Mesothelial cell of epicardium (in vitro differentiated cells): ENCODE data around the gene MFN2. TPM values are rescaled to one million over a fixed set of nuclear protein-coding genes. Genes with fewer than 3 reads are reported as not detected.
A peak's percentile ranks its signal among the peaks of the same experiment; 100 is the strongest.

Experiments used
- DNase-seq, 2 experiments: peaks; one replicate each; pipeline ENCODE4 v3.0.0; 2021; ENCODE audit warnings: low spot score in 2 of 2; ENCODE audit not compliant: unreplicated experiment in 2 of 2
- H3K27ac Mint-ChIP-seq: 2 replicates; pipeline ENCODE4 v1.8.0; 2021; ENCODE audit warnings: mixed read lengths
- H3K27me3 Mint-ChIP-seq: 2 replicates; pipeline ENCODE4 v1.8.0; 2021; ENCODE audit warnings: low read depth, mixed read lengths
- H3K36me3 Mint-ChIP-seq: 2 replicates; pipeline ENCODE4 v1.8.0; 2021; ENCODE audit warnings: mixed read lengths
- H3K4me1 Mint-ChIP-seq: 2 replicates; pipeline ENCODE4 v1.8.0; 2021; ENCODE audit warnings: mixed read lengths
- H3K4me3 Mint-ChIP-seq: 2 replicates; pipeline ENCODE4 v1.8.0; 2021; ENCODE audit warnings: mild to moderate bottlenecking, moderate library complexity, mixed read lengths
- H3K9me3 Mint-ChIP-seq: 2 replicates; pipeline ENCODE4 v1.8.0; 2021; ENCODE audit warnings: mixed read lengths
- CTCF ChIP-seq: fragments of 200-600 bp; sonication (generic); IDR thresholded peaks from one replicate; pipeline ENCODE4 v1.5.0; 2021; ENCODE audit warnings: antibody characterized with exemption; ENCODE audit not compliant: unreplicated experiment
- total RNA-seq: library from RNA; stranded (reverse); gene quantifications from 3 replicates; pipeline ENCODE4 v1.2.1, GENCODE V29; 2021

MFN2 gene
- total RNA-seq, 1 donor from 2014 or later: 53.7 TPM

- peaks cover 12% of the 10 kb centered on the region for H3K4me1 Mint-ChIP-seq
- H3K9me3 Mint-ChIP-seq: no peaks in the 10 kb centered on the region
- no peak for DNase-seq
- TF ChIP-seq CTCF: no peak
- peaks cover 31% of the 10 kb centered on the region for H3K36me3 Mint-ChIP-seq
- peak overlapping the region; percentile 59 for H3K27ac Mint-ChIP-seq
- no peak overlapping the region for H3K4me3 Mint-ChIP-seq
- H3K27me3 Mint-ChIP-seq: no peaks in the 10 kb centered on the region
Observed at GRCh38 chr1:11946647-11947046, 33.6 kb upstream of the MFN2 start.

- Mint-ChIP-seq H3K27me3 (no peaks in the 10 kb centered on the region), H3K9me3 (no peaks in the 10 kb centered on the region), H3K36me3 (peaks cover 40% of the 10 kb centered on the region), H3K27ac (no peak overlapping the region), H3K4me1 (peaks cover 9% of the 10 kb centered on the region), H3K4me3 (no peak overlapping the region)
- DNase-seq: no peak
- no peak for TF ChIP-seq CTCF
Observed at GRCh38 chr1:11948822-11949458, 31.3 kb upstream of the MFN2 start.

GRCh38 chr1:11951901-11952300, 28.3 kb upstream of the MFN2 start:
- Mint-ChIP-seq H3K27ac (no peak overlapping the region), H3K36me3 (peaks cover 33% of the 10 kb centered on the region), H3K27me3 (no peaks in the 10 kb centered on the region), H3K4me1 (no peaks in the 10 kb centered on the region), H3K4me3 (no peak overlapping the region), H3K9me3 (no peaks in the 10 kb centered on the region)
- DNase-seq: no peak
- no peak for TF ChIP-seq CTCF

GRCh38 chr1:11952455-11953109, 27.7 kb upstream of the MFN2 start:
- Mint-ChIP-seq H3K27ac (no peak overlapping the region), H3K27me3 (no peaks in the 10 kb centered on the region), H3K36me3 (peaks cover 38% of the 10 kb centered on the region), H3K9me3 (no peaks in the 10 kb centered on the region), H3K4me1 (no peaks in the 10 kb centered on the region), H3K4me3 (no peak overlapping the region)
- no peak for DNase-seq
- TF ChIP-seq CTCF: no peak

- no peak for DNase-seq
- Mint-ChIP-seq H3K4me3 (no peak overlapping the region), H3K27me3 (no peaks in the 10 kb centered on the region), H3K27ac (no peak overlapping the region), H3K9me3 (no peaks in the 10 kb centered on the region), H3K36me3 (peaks cover 23% of the 10 kb centered on the region), H3K4me1 (peaks cover under 1% of the 10 kb centered on the region)
- TF ChIP-seq CTCF: no peak
Observed at GRCh38 chr1:11955221-11955620, 25.0 kb upstream of the MFN2 start.
